ENCODE results near the gene PERCC1. TPM values are rescaled to one million over a fixed set of nuclear protein-coding genes. Genes with fewer than 3 reads are reported as not detected.
A peak's percentile ranks its signal among the peaks of the same experiment; 100 is the strongest.
"Not testable (repeated sequence)": the region's sequence is repeated elsewhere in the genome, so short reads cannot be mapped to it uniquely, and the experiment has no call there.

Gene PERCC1
- total RNA-seq, 4 donors from 2014 or later, result 1.2 TPM; not detected in 3

DNA sequence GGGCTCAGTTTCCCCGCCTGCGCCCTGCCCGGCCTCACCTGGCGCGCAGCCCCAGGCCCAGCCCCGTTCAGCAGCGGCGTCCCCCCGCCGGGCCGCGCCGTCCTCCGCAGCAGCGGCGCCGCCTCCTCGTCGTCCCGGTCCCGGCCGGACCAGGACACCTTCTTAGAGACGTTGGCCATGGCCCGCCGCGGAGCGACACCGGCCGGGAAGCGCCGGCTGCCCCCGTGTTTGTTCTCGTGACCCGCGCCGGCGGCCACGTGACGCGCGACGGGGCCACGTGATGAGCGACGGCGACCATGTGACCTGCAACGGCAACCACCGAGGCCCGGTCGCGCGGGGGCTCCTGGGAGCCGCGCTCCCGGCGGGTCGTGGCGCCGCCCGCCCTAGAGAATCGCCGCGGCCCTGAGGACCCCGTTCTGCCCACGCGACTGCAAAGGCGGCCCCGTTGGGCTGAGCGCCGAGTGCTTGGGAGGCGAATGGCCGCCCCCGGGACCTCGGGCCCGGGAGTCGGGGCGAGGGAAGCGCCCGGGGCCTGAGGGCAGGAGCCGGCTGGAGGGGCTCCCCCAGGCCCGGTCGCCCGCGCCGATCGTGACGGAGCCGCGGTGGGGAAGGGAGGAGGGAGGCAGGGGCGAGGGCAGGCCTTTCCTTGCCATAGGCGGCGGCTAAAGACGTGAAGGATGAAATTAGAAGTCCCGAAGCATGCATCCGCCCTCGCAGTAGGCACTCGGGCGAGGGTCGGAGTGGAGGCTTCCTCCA is 44.1 kb downstream of the PERCC1 start, which contains the start of gene CLCN7:
Gene CLCN7, minus strand, starts transcription at position 233 of the 756 bp plus-strand sequence. Its CDS starts 54 bp downstream, at position 179.
- TF ChIP-seq, protein P1, sequence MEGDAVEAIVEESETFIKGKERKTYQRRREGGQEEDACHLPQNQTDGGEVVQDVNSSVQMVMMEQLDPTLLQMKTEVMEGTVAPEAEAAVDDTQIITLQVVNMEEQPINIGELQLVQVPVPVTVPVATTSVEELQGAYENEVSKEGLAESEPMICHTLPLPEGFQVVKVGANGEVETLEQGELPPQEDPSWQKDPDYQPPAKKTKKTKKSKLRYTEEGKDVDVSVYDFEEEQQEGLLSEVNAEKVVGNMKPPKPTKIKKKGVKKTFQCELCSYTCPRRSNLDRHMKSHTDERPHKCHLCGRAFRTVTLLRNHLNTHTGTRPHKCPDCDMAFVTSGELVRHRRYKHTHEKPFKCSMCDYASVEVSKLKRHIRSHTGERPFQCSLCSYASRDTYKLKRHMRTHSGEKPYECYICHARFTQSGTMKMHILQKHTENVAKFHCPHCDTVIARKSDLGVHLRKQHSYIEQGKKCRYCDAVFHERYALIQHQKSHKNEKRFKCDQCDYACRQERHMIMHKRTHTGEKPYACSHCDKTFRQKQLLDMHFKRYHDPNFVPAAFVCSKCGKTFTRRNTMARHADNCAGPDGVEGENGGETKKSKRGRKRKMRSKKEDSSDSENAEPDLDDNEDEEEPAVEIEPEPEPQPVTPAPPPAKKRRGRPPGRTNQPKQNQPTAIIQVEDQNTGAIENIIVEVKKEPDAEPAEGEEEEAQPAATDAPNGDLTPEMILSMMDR (IDR thresholded peaks at IDR 0.05), result no peak
- TF ChIP-seq POLR2A (IDR thresholded peaks at IDR 0.05) (peak; percentile 93), POLR2AphosphoS5 (IDR thresholded peaks at IDR 0.05) (peak; percentile 89 to 94 (median 93)), EP300 (IDR thresholded peaks at IDR 0.05; ENCODE audit: low read depth) (no peak)
- H3K27ac ChIP-seq, result peak within 1 kb of the TSS; percentile 89 to 94 (median 91)
- in situ Hi-C loops (cut with MboI; ENCODE audit: low pct_ligation_motif_present in 1 of 4, low pct_unique_long_range_greater_than_20kb in 1 of 4, low sequenced_read_pairs in 3 of 4) (no loop called here), intact Hi-C loops (cut with DNase I; ENCODE audit: low total_unique reads) (no loop called here)
- H3K4me1 ChIP-seq, result peaks cover 13 to 37% (median 20%) of the 10 kb centered on the region in 4 donors
- WGBS, 2 donors (ENCODE audit: low coverage in 1 of 2), result 1 to 2% methylated on average over 9 to 77 of the region's 99 CpGs
- H3K27me3 ChIP-seq, result no peaks in the 10 kb centered on the region
- H3K36me3 ChIP-seq, result no peaks in the 10 kb centered on the region
- H3K4me3 ChIP-seq, result peak within 1 kb of the TSS; percentile 73 to 98 (median 86)
- peak; percentile 93 for DNase-seq
- no peaks in the 10 kb centered on the region for H3K9me3 ChIP-seq

DNA sequence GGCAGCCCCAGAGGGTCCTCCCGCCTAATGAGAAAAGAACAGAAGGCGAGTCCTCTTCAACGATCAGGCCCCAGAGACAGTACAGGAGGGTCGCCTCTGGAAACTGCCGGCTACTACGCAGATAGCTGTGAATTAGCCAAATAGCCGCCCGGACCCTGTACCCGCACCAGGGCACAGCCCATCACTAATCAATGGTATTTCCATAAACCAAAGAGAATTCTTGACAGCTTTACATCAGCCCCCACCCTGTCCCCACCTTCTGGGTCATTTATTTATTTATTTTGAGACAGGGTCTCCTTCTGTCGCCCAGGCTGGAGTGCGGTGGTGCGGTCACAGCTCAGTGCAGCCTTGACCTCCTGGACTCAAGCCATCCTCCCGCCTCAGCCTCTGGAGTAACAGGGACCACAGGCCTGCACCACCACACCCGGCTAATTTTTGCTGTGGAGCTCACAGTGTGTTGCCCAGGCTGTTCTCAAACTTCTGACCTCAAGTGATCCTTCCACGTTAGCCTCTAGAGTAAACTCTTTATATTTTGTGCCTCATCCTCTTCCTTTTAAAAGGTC is 44.8 kb downstream of the PERCC1 start:
- no peak for DNase-seq
- in situ Hi-C loops (cut with MboI; ENCODE audit: low pct_ligation_motif_present in 1 of 4, low pct_unique_long_range_greater_than_20kb in 1 of 4, low sequenced_read_pairs in 3 of 4), result no loop called here

DNA sequence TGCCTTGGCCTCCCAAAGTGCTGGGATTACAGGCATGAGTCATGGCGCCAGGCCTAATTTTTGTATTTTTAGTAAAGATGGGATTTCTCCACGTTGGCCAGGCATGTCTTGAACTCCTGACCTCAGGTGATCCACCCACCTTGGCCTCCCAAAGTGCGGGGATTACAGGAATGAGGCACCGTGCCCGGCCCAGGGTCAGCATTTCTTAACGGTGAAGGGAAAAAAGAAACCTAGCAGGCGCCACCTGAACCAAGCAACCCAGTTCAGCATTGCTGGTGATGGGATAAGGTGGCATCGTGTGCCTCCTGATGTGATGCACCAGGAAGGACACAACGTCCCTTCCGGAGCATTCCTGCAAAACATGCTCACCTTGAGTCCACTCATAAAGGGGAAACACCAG is 46.2 kb downstream of the PERCC1 start:
- Histone ChIP-seq H3K36me3 (no peaks in the 10 kb centered on the region), H3K27me3 (no peaks in the 10 kb centered on the region), H3K4me3 (no peak overlapping the region), H3K9me3 (no peaks in the 10 kb centered on the region), H3K4me1 (peaks cover 13 to 21% (median 17%) of the 10 kb centered on the region in 4 donors), H3K27ac (no peak overlapping the region)
- 94 to 100% methylated on average over 3 to 10 of the region's 10 CpGs for WGBS, 2 donors (ENCODE audit: low coverage in 1 of 2)
- intact Hi-C loops (cut with DNase I; ENCODE audit: low total_unique reads), result no loop called here
- in situ Hi-C loops (cut with MboI; ENCODE audit: low pct_ligation_motif_present in 1 of 4, low pct_unique_long_range_greater_than_20kb in 1 of 4, low sequenced_read_pairs in 3 of 4), result no loop called here
- TF ChIP-seq POLR2A (IDR thresholded peaks at IDR 0.05), result no peak
- DNase-seq, result no peak

More for the DNA sequence above, 44.8 kb downstream of the PERCC1 start:
- 45 to 69% methylated on average over 4 to 15 of the region's 15 CpGs for WGBS, 2 donors (ENCODE audit: low coverage in 1 of 2)
- H3K4me3 ChIP-seq, result peak overlapping the region; percentile 73 to 98 (median 86)
- H3K36me3 ChIP-seq, result no peaks in the 10 kb centered on the region
- H3K4me1 ChIP-seq, result peaks cover 13 to 30% (median 20%) of the 10 kb centered on the region in 4 donors
- H3K27me3 ChIP-seq, result no peaks in the 10 kb centered on the region
- no peak for TF ChIP-seq POLR2A (IDR thresholded peaks at IDR 0.05)
- TF ChIP-seq EP300 (IDR thresholded peaks at IDR 0.05; ENCODE audit: low read depth), result no peak
- TF ChIP-seq, protein P1 (IDR thresholded peaks at IDR 0.05), result no peak
- no peak for TF ChIP-seq POLR2AphosphoS5 (IDR thresholded peaks at IDR 0.05)
- H3K27ac ChIP-seq, result peak overlapping the region; percentile 89 to 94 (median 91)
- no peaks in the 10 kb centered on the region for H3K9me3 ChIP-seq
- intact Hi-C loops (cut with DNase I; ENCODE audit: low total_unique reads), result no loop called here

DNA sequence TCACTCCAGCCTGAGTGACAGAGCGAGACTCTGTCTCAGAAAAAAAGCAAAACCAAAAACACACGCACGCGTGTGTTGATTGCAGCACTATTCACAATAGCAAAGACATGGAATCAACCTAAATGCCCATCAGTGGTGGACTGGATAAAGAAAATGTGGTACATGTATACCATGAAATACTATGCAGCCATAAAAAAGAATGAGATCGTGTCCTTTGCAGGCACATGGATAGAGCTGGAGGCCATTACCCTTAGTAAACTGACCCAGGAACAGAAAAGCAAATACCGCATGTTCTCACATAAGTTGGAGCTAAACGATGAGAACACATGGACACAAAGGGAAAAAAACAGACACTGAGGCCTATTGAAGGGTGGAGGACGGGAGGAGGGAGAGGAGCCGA is 48.1 kb downstream of the PERCC1 start:
- in situ Hi-C loops (cut with MboI; ENCODE audit: low pct_ligation_motif_present in 1 of 4, low pct_unique_long_range_greater_than_20kb in 1 of 4, low sequenced_read_pairs in 3 of 4); intact Hi-C loops (cut with DNase I; ENCODE audit: low total_unique reads): not testable (repeated sequence)

More for the DNA sequence above, 48.1 kb downstream of the PERCC1 start:
- H3K4me3 ChIP-seq, DNase-seq, H3K36me3 ChIP-seq, H3K27me3 ChIP-seq, H3K27ac ChIP-seq, H3K9me3 ChIP-seq: not testable (repeated sequence)
- peaks cover 10 to 15% (median 10%) of the 10 kb centered on the region in 4 donors for H3K4me1 ChIP-seq
- 94 to 95% methylated on average over 8 to 9 of the region's 9 CpGs for WGBS, 2 donors (ENCODE audit: low coverage in 1 of 2)
